ENCODE data around the gene TSHR.
A peak's percentile ranks its signal among the peaks of the same experiment; 100 is the strongest.
"Not testable (repeated sequence)": the region's sequence is repeated elsewhere in the genome, so short reads cannot be mapped to it uniquely, and the experiment has no call there.

The TSHR gene

GRCh38 chr14:80951491-80951890 is 3.9 kb upstream of the TSHR start:
- DNase-seq (ENCODE audit: low read depth in 1 of 2, low spot score in 1 of 2): no peak
- TF ChIP-seq CTCF (IDR thresholded peaks at IDR 0.05; ENCODE audit: insufficient read depth, low read length): no peak
- TF ChIP-seq SPI1 (IDR thresholded peaks at IDR 0.05; ENCODE audit: borderline replicate concordance, low read depth): no peak
- no peak for TF ChIP-seq GABPA (IDR thresholded peaks at IDR 0.05; ENCODE audit: low read depth)
- TF ChIP-seq POLR2AphosphoS5 (IDR thresholded peaks at IDR 0.05; ENCODE audit: low read depth): no peak
- TF ChIP-seq REST (IDR thresholded peaks at IDR 0.05; ENCODE audit: insufficient replicate concordance, low read depth): no peak
- no peaks in the 10 kb centered on the region for H3K27me3 ChIP-seq (ENCODE audit: insufficient read depth, poor library complexity, severe bottlenecking)

GRCh38 chr14:80953211-80953610 is 2.2 kb upstream of the TSHR start:
- H3K4me3 ChIP-seq (replicated peaks; ENCODE audit: insufficient read depth, low read length); DNase-seq (ENCODE audit: low read depth in 1 of 2, low spot score in 1 of 2); H3K27ac ChIP-seq (replicated peaks); H3K27me3 ChIP-seq (ENCODE audit: insufficient read depth, poor library complexity, severe bottlenecking): not testable (repeated sequence)

More at GRCh38 chr14:80951491-80951890, 3.9 kb upstream of the TSHR start:
- Histone ChIP-seq H3K4me3 (replicated peaks; ENCODE audit: insufficient read depth, low read length) (no peak overlapping the region), H3K27ac (replicated peaks) (no peak overlapping the region)

- TF ChIP-seq REST (IDR thresholded peaks at IDR 0.05; ENCODE audit: insufficient replicate concordance, low read depth) (no peak), GABPA (IDR thresholded peaks at IDR 0.05; ENCODE audit: low read depth) (no peak), SPI1 (IDR thresholded peaks at IDR 0.05; ENCODE audit: borderline replicate concordance, low read depth) (peak; percentile 8; the same call in 1 of the 2 replicates), CTCF (IDR thresholded peaks at IDR 0.05; ENCODE audit: insufficient read depth, low read length) (peak; percentile 24)
- Histone ChIP-seq H3K27ac (replicated peaks) (no peak overlapping the region), H3K27me3 (ENCODE audit: insufficient read depth, poor library complexity, severe bottlenecking) (no peaks in the 10 kb centered on the region), H3K4me3 (replicated peaks; ENCODE audit: insufficient read depth, low read length) (peak overlapping the region; percentile 38)
- peak in 1 of 2 experiments; percentile 49 for DNase-seq (ENCODE audit: low read depth in 1 of 2, low spot score in 1 of 2)
Observed at GRCh38 chr14:80954687-80955299, 628 bp upstream of the TSHR start.

- Histone ChIP-seq H3K27me3 (ENCODE audit: insufficient read depth, poor library complexity, severe bottlenecking) (no peaks in the 10 kb centered on the region), H3K27ac (replicated peaks) (no peak overlapping the region), H3K4me3 (replicated peaks; ENCODE audit: insufficient read depth, low read length) (no peak overlapping the region)
- no peak for DNase-seq (ENCODE audit: low read depth in 1 of 2, low spot score in 1 of 2)
- TF ChIP-seq POLR2AphosphoS5 (IDR thresholded peaks at IDR 0.05; ENCODE audit: low read depth): no peak
- no peak for TF ChIP-seq SPI1 (IDR thresholded peaks at IDR 0.05; ENCODE audit: borderline replicate concordance, low read depth)
- TF ChIP-seq GABPA (IDR thresholded peaks at IDR 0.05; ENCODE audit: low read depth): no peak
- TF ChIP-seq REST (IDR thresholded peaks at IDR 0.05; ENCODE audit: insufficient replicate concordance, low read depth): no peak
- no peak for TF ChIP-seq CTCF (IDR thresholded peaks at IDR 0.05; ENCODE audit: insufficient read depth, low read length)
Observed at GRCh38 chr14:80956102-80956501, 681 bp downstream of the TSHR start.

Measured in HL-60 (cell line).